Panc1 (cell line): ENCODE data around the gene PLXNB1. TPM values are rescaled to one million over a fixed set of nuclear protein-coding genes. Genes with fewer than 3 reads are reported as not detected.

Experiments used
- ATAC-seq: fragments of 200-7000 bp; cut with Tn5 transposase; 2 replicates; pipeline ENCODE4 v1.9.1; 2020; ENCODE audit warnings: mild to moderate bottlenecking, moderate library complexity
- BruUV-seq: library from RNA; stranded (reverse); fragments of 400-500 nt; replicated peaks from 2 replicates; lab custom pipeline; 2021; lab: Mats Ljungman, UMichigan
- CTCF ChIA-PET: fragments of 300-600 bp; sonication (Branson Sonifier 250); formaldehyde crosslinking; loops from one replicate; lab custom pipeline; 2022; ENCODE audit warnings: antibody characterized with exemption; lab: Charles Lee
- POLR2A ChIA-PET: fragments of 300-600 bp; sonication (Branson Sonifier 250); formaldehyde crosslinking; loops from one replicate; lab custom pipeline; 2022; ENCODE audit warnings: antibody characterized with exemption; lab: Charles Lee
- DNase-seq: peaks from one replicate; pipeline ENCODE4 v3.0.0-alpha.2; 2010; ENCODE audit warnings: low read depth, low spot score
- H3K27ac ChIP-seq: 2 replicates; pipeline ENCODE4 v1.5.1; 2011; ENCODE audit warnings: mild to moderate bottlenecking, low read length, inconsistent platforms
- H3K27me3 ChIP-seq: fragments of 200-500 bp; sonication (Bioruptor generic); 2 replicates; pipeline ENCODE4 v1.6.0; 2014; ENCODE audit warnings: low read length, inconsistent platforms; ENCODE audit not compliant: control insufficient read depth, insufficient read depth
- H3K36me3 ChIP-seq: fragments of 200-500 bp; sonication (Bioruptor generic); 2 replicates; pipeline ENCODE4 v1.5.1; 2014; ENCODE audit warnings: inconsistent platforms, mild to moderate bottlenecking, low read length, moderate library complexity; ENCODE audit not compliant: control insufficient read depth, insufficient read depth
- H3K4me1 ChIP-seq: 2 replicates; pipeline ENCODE4 v1.5.1; 2011; ENCODE audit warnings: inconsistent platforms, mild to moderate bottlenecking, low read length, moderate library complexity; ENCODE audit not compliant: control insufficient read depth, insufficient read depth
- H3K4me3 ChIP-seq, 2 experiments: 2 replicates each; pipeline ENCODE4 v1.5.1; 2011 to 2012; ENCODE audit warnings: low read depth in 2 of 2, low read length in 2 of 2, mild to moderate bottlenecking in 2 of 2, inconsistent platforms in 1 of 2, moderate library complexity in 1 of 2
- H3K9me3 ChIP-seq: fragments of 200-500 bp; sonication (Bioruptor generic); 2 replicates; pipeline ENCODE4 v1.5.1; 2014; ENCODE audit warnings: low read depth, mild to moderate bottlenecking, inconsistent platforms, low read length, moderate library complexity; ENCODE audit not compliant: control insufficient read depth, insufficient read depth
- POLR2AphosphoS5 ChIP-seq: IDR thresholded peaks from 2 replicates; pipeline ENCODE4 v1.6.1; 2012; ENCODE audit warnings: mild to moderate bottlenecking, low read depth, low read length, moderate library complexity
- SIN3A ChIP-seq: IDR thresholded peaks from 2 replicates; pipeline ENCODE4 v1.6.1; 2012; ENCODE audit warnings: low read depth, mild to moderate bottlenecking, low read length, moderate library complexity, borderline replicate concordance; ENCODE audit not compliant: insufficient read depth
- TCF7L2 ChIP-seq: IDR thresholded peaks from 2 replicates; pipeline ENCODE4 v1.6.1; 2011; ENCODE audit warnings: mild to moderate bottlenecking, low read depth, low read length, inconsistent platforms
- in situ Hi-C: cut with HindIII; loops from 2 replicates; pipeline ENCODE4 v1.10.0; 2016; ENCODE audit warnings: low sequenced_read_pairs, low pct_unique_long_range_greater_than_20kb
- intact Hi-C: fragments of 100-400 bp; cut with micrococcal nuclease; formaldehyde crosslinking; loops from one replicate; pipeline ENCODE4 v1.10.0; 2022; ENCODE audit not compliant: unreplicated experiment
- total RNA-seq: library from RNA; stranded (reverse); gene quantifications from one replicate; pipeline ENCODE4 v1.2.1, GENCODE V29; 2021; ENCODE audit not compliant: unreplicated experiment
- TF ChIP-seq, protein P1 (sequence below): fragments of 450-650 bp; IDR thresholded peaks from 2 replicates; pipeline ENCODE4 v1.5.1; 2017; ENCODE audit warnings: mild to moderate bottlenecking
- TF ChIP-seq, protein P2 (sequence below), 2 experiments: IDR thresholded peaks; 2 replicates each; pipeline ENCODE4 v1.6.1; 2011 to 2012; ENCODE audit warnings: low read depth in 2 of 2, control low read depth in 1 of 2, low read length in 1 of 2, mild to moderate bottlenecking in 1 of 2, moderate library complexity in 1 of 2; ENCODE audit not compliant: insufficient read depth in 1 of 2

PLXNB1 gene
- total RNA-seq, 1 experiment from 2014 or later: 22.8 TPM

DNA sequence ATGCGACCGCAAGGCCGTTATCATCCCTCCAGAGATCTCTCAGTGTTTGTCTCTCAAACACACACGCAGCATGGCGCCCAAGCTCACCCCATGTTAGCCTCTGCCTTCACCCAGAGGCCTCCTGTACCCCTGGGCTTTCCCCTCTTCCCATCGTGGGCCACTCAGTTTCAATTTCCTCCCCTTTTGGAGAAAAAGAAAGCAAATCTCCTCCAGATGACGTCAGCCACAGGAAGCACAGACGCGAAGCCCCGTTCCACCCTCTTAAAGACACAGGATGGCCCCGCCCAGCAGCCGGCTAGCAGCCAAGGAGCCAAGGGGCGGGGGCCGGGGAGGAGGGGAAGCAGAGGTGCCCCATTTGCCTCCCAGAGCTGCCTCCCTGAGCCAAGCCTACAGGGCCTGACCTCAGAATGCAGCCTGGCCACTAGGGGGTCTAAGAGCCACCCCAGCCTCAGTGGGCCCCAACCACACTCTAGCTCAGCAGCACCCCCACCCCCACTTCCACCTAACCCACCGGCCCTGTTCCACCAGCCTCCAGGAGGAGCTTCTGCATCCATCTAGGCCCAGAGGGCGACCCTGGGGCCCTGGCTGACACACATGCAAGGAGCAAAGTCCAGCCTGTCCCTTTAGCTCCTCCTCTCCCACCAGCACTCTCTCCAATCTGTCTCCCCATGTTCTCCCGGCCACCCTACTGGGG is 43.2 kb upstream of the PLXNB1 start:
- ChIA-PET POLR2A (interaction anchor here (0.6 kb wide), 2 partner anchors 17 to 787 kb away, joined by 3 to 6 read pairs; no protein-coding TSS in a partner anchor), CTCF (interaction anchor here (0.6 to 1.1 kb wide), 4 partner anchors 35 to 89 kb away, joined by 3 to 7 read pairs (median 4); no protein-coding TSS in a partner anchor)
- no peaks in the 10 kb centered on the region for H3K9me3 ChIP-seq
- H3K27me3 ChIP-seq: no peaks in the 10 kb centered on the region
- in situ Hi-C loops: no loop called here
- H3K4me1 ChIP-seq: peaks cover 7% of the 10 kb centered on the region
- no peaks in the 10 kb centered on the region for H3K36me3 ChIP-seq
- peak overlapping the region; percentile 83 for H3K27ac ChIP-seq
- peak; percentile 92 for ATAC-seq
- no peak for DNase-seq
- TF ChIP-seq POLR2AphosphoS5 (0 out of 2 replicates have a peak, but pooled peaks have one; percentile 25), TCF7L2 (no peak)
- H3K4me3 ChIP-seq: peak overlapping the region; percentile 53 to 79
- no TSS peak for BruUV-seq
- intact Hi-C loops: no loop called here

DNA sequence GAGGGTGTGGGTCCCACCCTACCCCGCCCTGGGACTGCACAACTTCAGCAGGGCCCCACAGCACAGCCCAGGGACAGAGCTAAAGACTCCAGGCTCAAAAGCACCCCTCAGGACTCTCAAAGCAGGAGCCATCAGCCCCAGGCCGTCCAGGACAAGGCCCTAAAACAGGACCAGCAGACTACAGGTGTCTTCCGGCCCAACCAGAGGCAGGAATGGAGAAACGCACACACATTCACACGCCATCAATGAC is 42.7 kb upstream of the PLXNB1 start:
- H3K4me3 ChIP-seq: peak overlapping the region; percentile 53 to 79
- H3K27ac ChIP-seq: peak overlapping the region; percentile 83
- no peak for DNase-seq
- no peaks in the 10 kb centered on the region for H3K9me3 ChIP-seq
- POLR2A ChIA-PET: interaction anchor here (0.6 kb wide), 1 partner anchor 787 kb away, joined by 3 read pairs; no protein-coding TSS in a partner anchor
- CTCF ChIA-PET: interaction anchor here (0.9 to 1.1 kb wide), 2 partner anchors 35 to 36 kb away, joined by 4 to 5 read pairs; no protein-coding TSS in a partner anchor
- TSS peak; percentile 90 for BruUV-seq
- intact Hi-C loops: no loop called here
- no peaks in the 10 kb centered on the region for H3K36me3 ChIP-seq
- H3K4me1 ChIP-seq: peaks cover 7% of the 10 kb centered on the region
- peak; percentile 64 for ATAC-seq
- in situ Hi-C loops: no loop called here
- no peaks in the 10 kb centered on the region for H3K27me3 ChIP-seq
- TF ChIP-seq POLR2AphosphoS5: no peak
- TF ChIP-seq SIN3A: no peak
- TF ChIP-seq, protein P1, sequence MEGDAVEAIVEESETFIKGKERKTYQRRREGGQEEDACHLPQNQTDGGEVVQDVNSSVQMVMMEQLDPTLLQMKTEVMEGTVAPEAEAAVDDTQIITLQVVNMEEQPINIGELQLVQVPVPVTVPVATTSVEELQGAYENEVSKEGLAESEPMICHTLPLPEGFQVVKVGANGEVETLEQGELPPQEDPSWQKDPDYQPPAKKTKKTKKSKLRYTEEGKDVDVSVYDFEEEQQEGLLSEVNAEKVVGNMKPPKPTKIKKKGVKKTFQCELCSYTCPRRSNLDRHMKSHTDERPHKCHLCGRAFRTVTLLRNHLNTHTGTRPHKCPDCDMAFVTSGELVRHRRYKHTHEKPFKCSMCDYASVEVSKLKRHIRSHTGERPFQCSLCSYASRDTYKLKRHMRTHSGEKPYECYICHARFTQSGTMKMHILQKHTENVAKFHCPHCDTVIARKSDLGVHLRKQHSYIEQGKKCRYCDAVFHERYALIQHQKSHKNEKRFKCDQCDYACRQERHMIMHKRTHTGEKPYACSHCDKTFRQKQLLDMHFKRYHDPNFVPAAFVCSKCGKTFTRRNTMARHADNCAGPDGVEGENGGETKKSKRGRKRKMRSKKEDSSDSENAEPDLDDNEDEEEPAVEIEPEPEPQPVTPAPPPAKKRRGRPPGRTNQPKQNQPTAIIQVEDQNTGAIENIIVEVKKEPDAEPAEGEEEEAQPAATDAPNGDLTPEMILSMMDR: no peak
- TF ChIP-seq, protein P2, sequence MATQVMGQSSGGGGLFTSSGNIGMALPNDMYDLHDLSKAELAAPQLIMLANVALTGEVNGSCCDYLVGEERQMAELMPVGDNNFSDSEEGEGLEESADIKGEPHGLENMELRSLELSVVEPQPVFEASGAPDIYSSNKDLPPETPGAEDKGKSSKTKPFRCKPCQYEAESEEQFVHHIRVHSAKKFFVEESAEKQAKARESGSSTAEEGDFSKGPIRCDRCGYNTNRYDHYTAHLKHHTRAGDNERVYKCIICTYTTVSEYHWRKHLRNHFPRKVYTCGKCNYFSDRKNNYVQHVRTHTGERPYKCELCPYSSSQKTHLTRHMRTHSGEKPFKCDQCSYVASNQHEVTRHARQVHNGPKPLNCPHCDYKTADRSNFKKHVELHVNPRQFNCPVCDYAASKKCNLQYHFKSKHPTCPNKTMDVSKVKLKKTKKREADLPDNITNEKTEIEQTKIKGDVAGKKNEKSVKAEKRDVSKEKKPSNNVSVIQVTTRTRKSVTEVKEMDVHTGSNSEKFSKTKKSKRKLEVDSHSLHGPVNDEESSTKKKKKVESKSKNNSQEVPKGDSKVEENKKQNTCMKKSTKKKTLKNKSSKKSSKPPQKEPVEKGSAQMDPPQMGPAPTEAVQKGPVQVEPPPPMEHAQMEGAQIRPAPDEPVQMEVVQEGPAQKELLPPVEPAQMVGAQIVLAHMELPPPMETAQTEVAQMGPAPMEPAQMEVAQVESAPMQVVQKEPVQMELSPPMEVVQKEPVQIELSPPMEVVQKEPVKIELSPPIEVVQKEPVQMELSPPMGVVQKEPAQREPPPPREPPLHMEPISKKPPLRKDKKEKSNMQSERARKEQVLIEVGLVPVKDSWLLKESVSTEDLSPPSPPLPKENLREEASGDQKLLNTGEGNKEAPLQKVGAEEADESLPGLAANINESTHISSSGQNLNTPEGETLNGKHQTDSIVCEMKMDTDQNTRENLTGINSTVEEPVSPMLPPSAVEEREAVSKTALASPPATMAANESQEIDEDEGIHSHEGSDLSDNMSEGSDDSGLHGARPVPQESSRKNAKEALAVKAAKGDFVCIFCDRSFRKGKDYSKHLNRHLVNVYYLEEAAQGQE (IDR thresholded peaks at IDR 0.05; ENCODE audit: insufficient read depth in 1 of 2, low read depth in 2 of 2, low read length in 1 of 2): no peak
- TF ChIP-seq TCF7L2: no peak

DNA sequence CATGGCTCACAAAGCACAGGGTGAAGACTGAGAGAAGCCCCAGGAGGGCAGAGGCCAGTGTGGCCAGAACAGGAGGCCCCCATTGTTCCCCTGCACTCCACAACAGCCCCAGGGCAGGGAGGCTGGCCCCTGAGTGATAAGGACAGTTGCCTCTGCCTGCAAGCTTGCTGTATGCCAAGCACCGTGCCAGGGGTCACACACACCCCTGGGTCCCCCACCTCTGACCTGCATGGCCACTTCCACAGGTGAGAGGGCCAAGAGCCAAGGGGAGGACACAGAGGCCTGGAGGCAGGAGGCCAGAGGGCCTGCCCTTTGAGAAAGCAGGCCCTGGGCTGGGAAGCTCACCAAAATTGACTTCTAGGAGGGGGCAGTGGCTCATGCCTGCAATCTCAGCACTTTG is 40.4 kb upstream of the PLXNB1 start:
- ATAC-seq (no peak), DNase-seq (no peak)
- Histone ChIP-seq H3K4me1 (peaks cover 13% of the 10 kb centered on the region), H3K27me3 (no peaks in the 10 kb centered on the region), H3K27ac (no peak overlapping the region), H3K9me3 (no peaks in the 10 kb centered on the region), H3K4me3 (no peak overlapping the region), H3K36me3 (no peaks in the 10 kb centered on the region; the same call in 1 of the 2 replicates)
- TF ChIP-seq, protein P1: no peak
- TF ChIP-seq POLR2AphosphoS5: no peak
- TF ChIP-seq, protein P2 (IDR thresholded peaks at IDR 0.05; ENCODE audit: insufficient read depth in 1 of 2, low read depth in 2 of 2, low read length in 1 of 2): no peak
- no TSS peak for BruUV-seq
- in situ Hi-C loops: no loop called here
- intact Hi-C loops: no loop called here
- ChIA-PET POLR2A (no interaction called here), CTCF (no interaction called here)
